Measurements from ENCODE around the gene OARD1. TPM values are rescaled to one million over a fixed set of nuclear protein-coding genes. Genes with fewer than 3 reads are reported as not detected.

The OARD1 gene
- total RNA-seq, 3 donors from 2014 or later: 17.0 to 26.2 (median 22.3) TPM

DNA sequence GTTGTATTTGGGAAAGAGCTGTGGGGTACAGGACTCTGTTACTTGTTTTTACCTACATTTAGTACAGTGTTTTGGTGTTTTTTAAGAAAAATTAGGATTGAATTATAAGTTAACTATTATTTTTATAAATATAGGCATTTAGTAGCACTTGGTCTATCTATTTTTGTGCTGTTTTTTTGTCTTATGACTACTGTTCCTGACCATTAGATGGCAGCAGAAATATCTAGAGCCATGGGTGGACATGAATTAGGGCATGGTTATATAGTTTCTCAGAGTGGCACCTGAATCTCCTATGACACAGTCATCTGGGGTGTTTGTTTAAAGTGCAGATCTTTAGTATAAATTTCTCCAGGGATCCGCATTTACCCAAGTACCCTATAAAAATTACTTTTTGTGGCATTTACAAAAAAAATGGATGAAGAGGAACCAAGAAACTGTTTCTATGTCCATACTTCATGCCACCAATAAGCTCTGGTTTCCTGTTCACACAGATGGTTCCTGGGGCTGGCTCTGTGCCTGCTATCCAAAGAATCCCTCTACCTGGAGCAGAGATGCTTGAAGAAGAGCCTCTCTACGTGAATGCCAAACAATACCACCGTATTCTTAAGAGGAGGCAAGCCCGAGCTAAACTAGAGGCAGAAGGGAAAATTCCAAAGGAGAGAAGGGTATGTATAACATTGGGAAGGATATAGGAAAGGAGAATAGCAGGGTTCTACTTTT lies 20.4 kb upstream of the OARD1 start:
- intact Hi-C loops (cut with DNase I; ENCODE audit: low total_unique reads): no loop called here
- Histone ChIP-seq H3K36me3 (peaks cover 5% of the 10 kb centered on the region), H3K4me1 (no peaks in the 10 kb centered on the region), H3K9me3 (no peaks in the 10 kb centered on the region), H3K4me3 (no peak overlapping the region), H3K27me3 (no peaks in the 10 kb centered on the region), H3K27ac (no peak overlapping the region)
- TF ChIP-seq, protein P1, sequence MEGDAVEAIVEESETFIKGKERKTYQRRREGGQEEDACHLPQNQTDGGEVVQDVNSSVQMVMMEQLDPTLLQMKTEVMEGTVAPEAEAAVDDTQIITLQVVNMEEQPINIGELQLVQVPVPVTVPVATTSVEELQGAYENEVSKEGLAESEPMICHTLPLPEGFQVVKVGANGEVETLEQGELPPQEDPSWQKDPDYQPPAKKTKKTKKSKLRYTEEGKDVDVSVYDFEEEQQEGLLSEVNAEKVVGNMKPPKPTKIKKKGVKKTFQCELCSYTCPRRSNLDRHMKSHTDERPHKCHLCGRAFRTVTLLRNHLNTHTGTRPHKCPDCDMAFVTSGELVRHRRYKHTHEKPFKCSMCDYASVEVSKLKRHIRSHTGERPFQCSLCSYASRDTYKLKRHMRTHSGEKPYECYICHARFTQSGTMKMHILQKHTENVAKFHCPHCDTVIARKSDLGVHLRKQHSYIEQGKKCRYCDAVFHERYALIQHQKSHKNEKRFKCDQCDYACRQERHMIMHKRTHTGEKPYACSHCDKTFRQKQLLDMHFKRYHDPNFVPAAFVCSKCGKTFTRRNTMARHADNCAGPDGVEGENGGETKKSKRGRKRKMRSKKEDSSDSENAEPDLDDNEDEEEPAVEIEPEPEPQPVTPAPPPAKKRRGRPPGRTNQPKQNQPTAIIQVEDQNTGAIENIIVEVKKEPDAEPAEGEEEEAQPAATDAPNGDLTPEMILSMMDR (IDR thresholded peaks at IDR 0.05): no peak
- TF ChIP-seq POLR2AphosphoS5 (IDR thresholded peaks at IDR 0.05): no peak
- TF ChIP-seq POLR2A (IDR thresholded peaks at IDR 0.05): no peak
- DNase-seq (ENCODE audit: low spot score in 2 of 2): no peak

DNA sequence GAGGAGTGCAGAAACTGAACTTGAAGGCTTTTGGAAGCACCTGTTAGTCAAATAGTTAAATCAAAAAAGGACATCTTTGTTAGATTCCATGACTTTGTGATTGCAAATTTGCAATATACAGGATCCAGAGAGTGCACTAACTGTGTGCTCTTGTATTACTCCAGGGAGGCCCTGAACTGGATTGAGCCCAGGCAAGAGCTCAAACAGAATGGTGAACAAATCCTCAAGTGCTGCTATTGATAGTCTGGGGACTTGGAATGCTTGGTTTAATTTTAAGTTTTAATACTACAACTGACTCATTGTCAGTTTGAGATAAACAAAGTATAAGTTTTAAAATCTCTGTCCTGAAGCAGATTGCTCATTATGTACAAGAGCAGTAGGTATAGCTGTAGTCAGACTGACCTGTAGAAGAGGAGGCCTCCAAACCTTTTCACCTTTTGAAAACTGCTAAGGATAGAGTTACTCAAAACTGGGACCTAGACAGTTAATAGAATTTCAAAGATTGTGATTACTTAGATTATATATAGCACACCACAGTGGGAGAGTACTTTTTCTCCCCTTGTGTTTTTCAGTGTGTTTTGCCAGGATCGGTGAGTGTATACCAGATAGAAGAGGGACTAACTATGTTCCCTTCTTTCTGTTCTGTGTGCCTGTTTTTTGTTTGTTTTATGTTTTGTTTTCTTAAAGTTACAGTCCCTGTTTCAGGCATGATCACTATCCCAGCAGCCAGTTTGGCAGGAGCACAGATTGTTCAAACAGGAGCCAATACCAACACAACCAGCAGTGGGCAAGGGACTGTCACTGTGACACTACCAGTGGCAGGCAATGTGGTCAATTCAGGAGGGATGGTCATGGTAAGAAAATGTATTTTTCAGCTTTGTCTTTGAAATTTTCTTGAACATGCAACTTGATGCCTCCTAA lies 18.9 kb upstream of the OARD1 start:
- Histone ChIP-seq H3K27me3 (no peaks in the 10 kb centered on the region), H3K9me3 (no peaks in the 10 kb centered on the region), H3K4me1 (no peaks in the 10 kb centered on the region), H3K27ac (no peak overlapping the region), H3K36me3 (peaks cover 5% of the 10 kb centered on the region), H3K4me3 (no peak overlapping the region)
- intact Hi-C loops (cut with DNase I; ENCODE audit: low total_unique reads): no loop called here
- TF ChIP-seq, protein P1 (IDR thresholded peaks at IDR 0.05): no peak
- TF ChIP-seq POLR2AphosphoS5 (IDR thresholded peaks at IDR 0.05) (no peak), POLR2A (IDR thresholded peaks at IDR 0.05) (no peak)
- no peak for DNase-seq (ENCODE audit: low spot score in 2 of 2)

DNA sequence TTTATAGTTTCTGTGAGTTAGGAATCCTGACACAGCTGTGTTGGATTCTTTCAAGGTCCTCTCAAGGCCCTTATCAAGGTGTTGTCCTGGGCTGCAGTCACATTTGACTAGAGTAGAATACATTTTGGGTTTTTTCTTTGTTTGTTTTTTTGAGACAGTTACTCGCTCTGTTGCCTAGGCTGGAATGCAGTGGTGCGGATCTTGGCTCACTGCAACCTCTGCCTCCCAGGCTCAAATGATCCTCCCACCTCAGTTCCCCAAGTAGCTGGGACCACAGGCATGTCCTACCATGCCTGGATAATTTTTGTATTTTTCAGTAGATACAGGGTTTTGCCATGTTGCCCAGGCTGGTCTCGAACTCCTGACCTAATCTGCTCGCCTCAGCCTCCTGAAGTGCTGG lies 16.3 kb upstream of the OARD1 start:
- Histone ChIP-seq H3K4me1 (no peaks in the 10 kb centered on the region), H3K36me3 (no peaks in the 10 kb centered on the region), H3K9me3 (no peaks in the 10 kb centered on the region), H3K27me3 (no peaks in the 10 kb centered on the region), H3K27ac (no peak overlapping the region), H3K4me3 (no peak overlapping the region)
- TF ChIP-seq, protein P1 (IDR thresholded peaks at IDR 0.05): no peak
- TF ChIP-seq POLR2A (IDR thresholded peaks at IDR 0.05) (no peak), POLR2AphosphoS5 (IDR thresholded peaks at IDR 0.05) (no peak)
- peak in 1 of 2 donors; percentile 29 for DNase-seq (ENCODE audit: low spot score in 2 of 2)
- intact Hi-C loops (cut with DNase I; ENCODE audit: low total_unique reads): no loop called here

DNA sequence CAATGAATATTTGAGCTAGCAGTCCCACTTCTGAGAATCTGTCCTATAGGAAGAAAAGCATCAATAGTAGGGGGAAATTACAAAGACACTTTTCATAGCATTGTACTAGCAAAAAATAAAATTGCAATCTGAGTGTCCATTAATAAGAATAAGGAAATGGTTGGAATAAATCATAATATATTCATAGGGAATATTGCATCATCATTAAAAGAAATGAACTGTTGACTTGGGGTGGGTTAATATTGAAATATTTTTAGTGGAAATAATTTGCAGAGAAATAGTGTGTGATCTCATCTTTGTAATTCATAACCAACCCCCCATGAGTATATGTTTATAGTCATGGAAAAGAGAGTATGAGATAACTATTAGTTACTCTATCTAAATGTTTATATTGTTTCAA lies 13.0 kb upstream of the OARD1 start:
- no peak for DNase-seq (ENCODE audit: low spot score in 2 of 2)
- no peaks in the 10 kb centered on the region for H3K27me3 ChIP-seq
- H3K4me1 ChIP-seq: no peaks in the 10 kb centered on the region
- intact Hi-C loops (cut with DNase I; ENCODE audit: low total_unique reads): no loop called here
- no peaks in the 10 kb centered on the region for H3K36me3 ChIP-seq
- no peak for TF ChIP-seq POLR2A (IDR thresholded peaks at IDR 0.05)
- TF ChIP-seq, protein P1 (IDR thresholded peaks at IDR 0.05): no peak
- no peak for TF ChIP-seq POLR2AphosphoS5 (IDR thresholded peaks at IDR 0.05)
- H3K4me3 ChIP-seq: no peak overlapping the region
- no peak overlapping the region for H3K27ac ChIP-seq
- H3K9me3 ChIP-seq: no peaks in the 10 kb centered on the region

DNA sequence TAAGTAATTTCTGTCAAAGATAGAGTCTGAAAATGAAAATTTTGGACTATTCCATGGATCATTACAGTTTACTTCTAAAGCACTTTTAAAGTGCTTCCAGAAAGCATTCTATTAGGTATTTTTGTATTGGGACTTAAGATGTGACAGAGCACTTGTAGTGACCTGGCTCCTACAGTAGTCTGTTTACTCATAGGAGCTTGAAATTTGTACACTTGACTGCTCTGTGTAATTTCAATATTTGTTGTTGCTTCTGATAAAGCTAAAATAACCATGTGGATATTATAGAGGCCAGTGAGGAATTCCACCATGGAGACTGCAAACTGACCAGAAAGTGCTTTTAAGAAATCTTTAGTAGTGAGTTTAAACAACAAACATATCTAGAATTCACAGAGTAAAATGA lies 10.9 kb upstream of the OARD1 start:
- no peak for TF ChIP-seq POLR2A (IDR thresholded peaks at IDR 0.05)
- no peak overlapping the region for H3K27ac ChIP-seq
- DNase-seq (ENCODE audit: low spot score in 2 of 2): no peak
- no peaks in the 10 kb centered on the region for H3K9me3 ChIP-seq
- H3K36me3 ChIP-seq: no peaks in the 10 kb centered on the region
- intact Hi-C loops (cut with DNase I; ENCODE audit: low total_unique reads): no loop called here
- H3K4me3 ChIP-seq: no peak overlapping the region
- no peaks in the 10 kb centered on the region for H3K27me3 ChIP-seq
- H3K4me1 ChIP-seq: no peaks in the 10 kb centered on the region

Data from breast epithelium (tissue), 4 donors.